K562 (cell line): Measurements from ENCODE around the gene SIRT3. TPM values are rescaled to one million over a fixed set of nuclear protein-coding genes. Genes with fewer than 3 reads are reported as not detected.

Experiments used
- CCNT2 ChIP-seq: IDR thresholded peaks from 2 replicates; pipeline ENCODE4 v1.6.1; 2011; ENCODE audit warnings: borderline replicate concordance, low read depth, mild to moderate bottlenecking, moderate library complexity, mixed read lengths, low read length; ENCODE audit not compliant: insufficient read length; ENCODE audit errors: extremely low read depth
- CSDE1 ChIP-seq, 2 experiments: fragments of 450-650 bp; IDR thresholded peaks; 2 replicates each; pipeline ENCODE4 v1.6.1; 2016; ENCODE audit warnings: mild to moderate bottlenecking in 1 of 2
- CXXC5 ChIP-seq: fragments of 250-450 bp; sonication (Bioruptor Pico); IDR thresholded peaks from 2 replicates; pipeline ENCODE4 v1.8.0; 2022; ENCODE audit warnings: inconsistent platforms, mild to moderate bottlenecking, moderate library complexity
- ETV5 ChIP-seq: sonication (generic); formaldehyde crosslinking; IDR thresholded peaks from 2 replicates; pipeline ENCODE4 v1.4.0; 2020; ENCODE audit warnings: low read depth, mild to moderate bottlenecking, missing genetic modification reagents
- FOSL1 ChIP-seq: fragments of 200-800 bp; sonication (Bioruptor generic); conservative IDR thresholded peaks from 2 replicates; pipeline ENCODE4 v1.6.1; 2016; ENCODE audit warnings: missing genetic modification characterization, missing compliant biosample characterization
- HDAC1 ChIP-seq, 2 experiments: fragments of 450-650 bp; IDR thresholded peaks; 2 replicates each; pipeline ENCODE4 v1.6.1; 2016 to 2017; ENCODE audit warnings: inconsistent platforms in 1 of 2, mild to moderate bottlenecking in 1 of 2, moderate library complexity in 1 of 2
- MCM2 ChIP-seq: fragments of 450-650 bp; IDR thresholded peaks from 2 replicates; pipeline ENCODE4 v1.6.1; 2017; ENCODE audit warnings: low read depth, mild to moderate bottlenecking
- NFE2L1 ChIP-seq: fragments of 450-650 bp; IDR thresholded peaks from 2 replicates; pipeline ENCODE4 v1.6.1; 2016; ENCODE audit warnings: missing genetic modification characterization, low read depth, mild to moderate bottlenecking, missing compliant biosample characterization, moderate library complexity, borderline replicate concordance
- NFRKB ChIP-seq: fragments of 450-650 bp; IDR thresholded peaks from 2 replicates; pipeline ENCODE4 v1.6.1; 2016; ENCODE audit warnings: low read depth
- PML ChIP-seq: IDR thresholded peaks from 2 replicates; pipeline ENCODE4 v1.6.1; 2012; ENCODE audit warnings: low read length, inconsistent platforms
- POLR2B ChIP-seq: fragments of 450-650 bp; IDR thresholded peaks from 2 replicates; pipeline ENCODE4 v1.6.1; 2018; ENCODE audit warnings: low read depth; ENCODE audit not compliant: partially characterized antibody
- SMAD3 ChIP-seq: fragments of 450-650 bp; formaldehyde crosslinking; conservative IDR thresholded peaks from 2 replicates; pipeline ENCODE4 v1.4.0; 2020; ENCODE audit warnings: mild to moderate bottlenecking
- SMARCE1 ChIP-seq: fragments of 450-650 bp; IDR thresholded peaks from 2 replicates; pipeline ENCODE4 v1.7.1; 2016; ENCODE audit warnings: mild to moderate bottlenecking
- TCF3 ChIP-seq: sonication (generic); formaldehyde crosslinking; IDR thresholded peaks from 2 replicates; pipeline ENCODE4 v1.4.0; 2020; ENCODE audit warnings: mild to moderate bottlenecking, missing genetic modification reagents
- ZBTB17 ChIP-seq: fragments of 450-650 bp; formaldehyde crosslinking; IDR thresholded peaks from 2 replicates; pipeline ENCODE4 v1.4.0; 2020; ENCODE audit warnings: mild to moderate bottlenecking
- ZNF586 ChIP-seq: fragments of 450-650 bp; formaldehyde crosslinking; conservative IDR thresholded peaks from 2 replicates; pipeline ENCODE4 v1.4.0; 2020; ENCODE audit warnings: mild to moderate bottlenecking, moderate library complexity
- polyA plus RNA-seq, 8 experiments: library from polyadenylated mRNA; depleted of rRNA in 4 of 8; stranded (reverse) in 5 of 8; unstranded in 3 of 8; fragments of >200 nt; fragmentation: Nextera tagmentation in 2 of 8; fragmentation: Illumina TruSeq in 1 of 8; extraction: Ambion mirVana in 2 of 8; extraction: Trizol in 1 of 8; gene quantifications; 2 replicates each; pipeline versions ENCODE4 v1.2.1 to v1.2.3, GENCODE V29; 2011 to 2014; ENCODE audit warnings: inconsistent platforms in 1 of 8, missing spikeins in 1 of 8
- total RNA-seq, 7 experiments: library from RNA; depleted of rRNA in 6 of 7; stranded (reverse); fragments of >200 nt in 6 of 7; fragmentation: Illumina TruSeq in 2 of 7; extraction: Trizol in 2 of 7; gene quantifications; 2 replicates each; pipeline versions ENCODE4 v1.2.1 to v1.2.3, GENCODE V29; 2011 to 2021; ENCODE audit warnings: low replicate concordance in 1 of 7
- TF ChIP-seq, protein P1 (sequence below): sonication (generic); formaldehyde crosslinking; IDR thresholded peaks from 2 replicates; pipeline ENCODE4 v1.8.0; 2022; ENCODE audit warnings: mild to moderate bottlenecking, missing genetic modification reagents
- TF ChIP-seq, protein P2 (sequence below), 3 experiments: fragments of 200-800 bp in 1 of 3; sonication (Bioruptor generic) in 1 of 3; sonication (generic) in 1 of 3; formaldehyde crosslinking in 1 of 3; IDR thresholded peaks; 2 replicates each; pipeline versions ENCODE4 v1.6.1 to v1.8.0; 2016 to 2022; ENCODE audit warnings: mild to moderate bottlenecking in 2 of 3, missing compliant biosample characterization in 2 of 3, missing genetic modification characterization in 2 of 3, missing genetic modification reagents in 1 of 3
- TF ChIP-seq, protein P3 (sequence below), 2 experiments: fragments of 200-800 bp in 1 of 2; sonication (Bioruptor generic) in 1 of 2; sonication (generic) in 1 of 2; formaldehyde crosslinking in 1 of 2; IDR thresholded peaks in 1 of 2; conservative IDR thresholded peaks in 1 of 2; 2 replicates each; pipeline versions ENCODE4 v1.5.0 to v1.6.1; 2016 to 2020; ENCODE audit warnings: missing compliant biosample characterization in 1 of 2, missing genetic modification characterization in 1 of 2, missing genetic modification reagents in 1 of 2
- TF ChIP-seq, protein P4 (sequence below): fragments of 450-650 bp; IDR thresholded peaks from 2 replicates; pipeline ENCODE4 v1.6.1; 2017; ENCODE audit warnings: antibody characterized with exemption, mild to moderate bottlenecking
- TF ChIP-seq, protein P5 (sequence below): sonication (generic); formaldehyde crosslinking; IDR thresholded peaks from 2 replicates; pipeline ENCODE4 v1.8.0; 2022; ENCODE audit warnings: missing genetic modification reagents, mild to moderate bottlenecking, borderline replicate concordance

SIRT3 gene
- total and polyA plus RNA-seq, 9 of the 15 experiments (the other 6 are each of a cell fraction or from before 2014, with no cell fraction given): 1.9 to 27.5 (median 14.5) TPM

DNA sequence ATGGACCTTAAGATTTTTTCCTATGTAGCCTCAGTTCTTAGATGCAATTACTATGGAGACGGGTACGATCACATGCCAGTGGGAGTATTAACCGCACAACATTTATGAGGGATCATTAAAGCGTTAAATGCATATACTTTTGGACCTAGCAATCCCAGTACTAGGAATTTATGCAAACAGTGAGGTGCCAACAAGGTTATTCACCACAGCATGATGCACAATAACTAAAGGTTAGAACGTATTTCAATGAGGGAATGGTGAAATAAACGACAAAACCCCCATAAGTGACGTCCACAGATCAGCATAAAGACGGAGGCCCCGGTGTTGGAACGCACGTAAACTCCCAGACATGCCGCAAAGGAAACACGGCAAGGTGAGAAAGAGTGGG lies 539 bp downstream of the SIRT3 start (continued):
- TF ChIP-seq, protein P1, sequence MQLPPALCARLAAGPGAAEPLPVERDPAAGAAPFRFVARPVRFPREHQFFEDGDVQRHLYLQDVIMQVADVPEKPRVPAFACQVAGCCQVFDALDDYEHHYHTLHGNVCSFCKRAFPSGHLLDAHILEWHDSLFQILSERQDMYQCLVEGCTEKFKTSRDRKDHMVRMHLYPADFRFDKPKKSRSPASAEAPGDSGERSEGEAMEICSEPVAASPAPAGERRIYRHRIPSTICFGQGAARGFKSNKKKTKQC: no peak
- TF ChIP-seq, protein P2, sequence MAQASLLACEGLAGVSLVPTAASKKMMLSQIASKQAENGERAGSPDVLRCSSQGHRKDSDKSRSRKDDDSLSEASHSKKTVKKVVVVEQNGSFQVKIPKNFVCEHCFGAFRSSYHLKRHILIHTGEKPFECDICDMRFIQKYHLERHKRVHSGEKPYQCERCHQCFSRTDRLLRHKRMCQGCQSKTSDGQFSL (CRISPR knock-in tag; IDR thresholded peaks at IDR 0.05): no peak
- TF ChIP-seq, protein P2 (tag; IDR thresholded peaks at IDR 0.05): no peak
- no peak for TF ChIP-seq FOSL1
- peak; percentile 12 for TF ChIP-seq CXXC5 (CRISPR knock-in tag)
- TF ChIP-seq NFE2L1 (tag): no peak
- 0 out of 4 replicates have a peak, but pooled peaks of 1 of the 2 experiments have one; percentile 60 for TF ChIP-seq HDAC1 (IDR thresholded peaks at IDR 0.05)
- TF ChIP-seq TCF3 (CRISPR knock-in tag): no peak
- TF ChIP-seq SMAD3 (CRISPR knock-in tag): no peak
- no peak for TF ChIP-seq MCM2
- no peak for TF ChIP-seq PML
- TF ChIP-seq ZNF586 (CRISPR knock-in tag): no peak
- TF ChIP-seq, protein P3, sequence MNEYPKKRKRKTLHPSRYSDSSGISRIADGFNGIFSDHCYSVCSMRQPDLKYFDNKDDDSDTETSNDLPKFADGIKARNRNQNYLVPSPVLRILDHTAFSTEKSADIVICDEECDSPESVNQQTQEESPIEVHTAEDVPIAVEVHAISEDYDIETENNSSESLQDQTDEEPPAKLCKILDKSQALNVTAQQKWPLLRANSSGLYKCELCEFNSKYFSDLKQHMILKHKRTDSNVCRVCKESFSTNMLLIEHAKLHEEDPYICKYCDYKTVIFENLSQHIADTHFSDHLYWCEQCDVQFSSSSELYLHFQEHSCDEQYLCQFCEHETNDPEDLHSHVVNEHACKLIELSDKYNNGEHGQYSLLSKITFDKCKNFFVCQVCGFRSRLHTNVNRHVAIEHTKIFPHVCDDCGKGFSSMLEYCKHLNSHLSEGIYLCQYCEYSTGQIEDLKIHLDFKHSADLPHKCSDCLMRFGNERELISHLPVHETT (CRISPR knock-in tag; conservative IDR thresholded peaks at IDR 0.05 in 1 of 2, IDR thresholded peaks at IDR 0.05 in 1 of 2): no peak
- TF ChIP-seq, protein P4, sequence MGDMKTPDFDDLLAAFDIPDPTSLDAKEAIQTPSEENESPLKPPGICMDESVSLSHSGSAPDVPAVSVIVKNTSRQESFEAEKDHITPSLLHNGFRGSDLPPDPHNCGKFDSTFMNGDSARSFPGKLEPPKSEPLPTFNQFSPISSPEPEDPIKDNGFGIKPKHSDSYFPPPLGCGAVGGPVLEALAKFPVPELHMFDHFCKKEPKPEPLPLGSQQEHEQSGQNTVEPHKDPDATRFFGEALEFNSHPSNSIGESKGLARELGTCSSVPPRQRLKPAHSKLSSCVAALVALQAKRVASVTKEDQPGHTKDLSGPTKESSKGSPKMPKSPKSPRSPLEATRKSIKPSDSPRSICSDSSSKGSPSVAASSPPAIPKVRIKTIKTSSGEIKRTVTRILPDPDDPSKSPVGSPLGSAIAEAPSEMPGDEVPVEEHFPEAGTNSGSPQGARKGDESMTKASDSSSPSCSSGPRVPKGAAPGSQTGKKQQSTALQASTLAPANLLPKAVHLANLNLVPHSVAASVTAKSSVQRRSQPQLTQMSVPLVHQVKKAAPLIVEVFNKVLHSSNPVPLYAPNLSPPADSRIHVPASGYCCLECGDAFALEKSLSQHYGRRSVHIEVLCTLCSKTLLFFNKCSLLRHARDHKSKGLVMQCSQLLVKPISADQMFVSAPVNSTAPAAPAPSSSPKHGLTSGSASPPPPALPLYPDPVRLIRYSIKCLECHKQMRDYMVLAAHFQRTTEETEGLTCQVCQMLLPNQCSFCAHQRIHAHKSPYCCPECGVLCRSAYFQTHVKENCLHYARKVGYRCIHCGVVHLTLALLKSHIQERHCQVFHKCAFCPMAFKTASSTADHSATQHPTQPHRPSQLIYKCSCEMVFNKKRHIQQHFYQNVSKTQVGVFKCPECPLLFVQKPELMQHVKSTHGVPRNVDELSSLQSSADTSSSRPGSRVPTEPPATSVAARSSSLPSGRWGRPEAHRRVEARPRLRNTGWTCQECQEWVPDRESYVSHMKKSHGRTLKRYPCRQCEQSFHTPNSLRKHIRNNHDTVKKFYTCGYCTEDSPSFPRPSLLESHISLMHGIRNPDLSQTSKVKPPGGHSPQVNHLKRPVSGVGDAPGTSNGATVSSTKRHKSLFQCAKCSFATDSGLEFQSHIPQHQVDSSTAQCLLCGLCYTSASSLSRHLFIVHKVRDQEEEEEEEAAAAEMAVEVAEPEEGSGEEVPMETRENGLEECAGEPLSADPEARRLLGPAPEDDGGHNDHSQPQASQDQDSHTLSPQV: 0 out of 2 replicates have a peak, but pooled peaks have one; percentile 1
- no peak for TF ChIP-seq CCNT2
- TF ChIP-seq SMARCE1: peak; percentile 30; the same call in 1 of the 2 replicates
- 0 out of 2 replicates have a peak, but pooled peaks have one; percentile 20 for TF ChIP-seq NFRKB
- no peak for TF ChIP-seq ZBTB17 (CRISPR knock-in tag)
- no peak for TF ChIP-seq POLR2B
- TF ChIP-seq, protein P5, sequence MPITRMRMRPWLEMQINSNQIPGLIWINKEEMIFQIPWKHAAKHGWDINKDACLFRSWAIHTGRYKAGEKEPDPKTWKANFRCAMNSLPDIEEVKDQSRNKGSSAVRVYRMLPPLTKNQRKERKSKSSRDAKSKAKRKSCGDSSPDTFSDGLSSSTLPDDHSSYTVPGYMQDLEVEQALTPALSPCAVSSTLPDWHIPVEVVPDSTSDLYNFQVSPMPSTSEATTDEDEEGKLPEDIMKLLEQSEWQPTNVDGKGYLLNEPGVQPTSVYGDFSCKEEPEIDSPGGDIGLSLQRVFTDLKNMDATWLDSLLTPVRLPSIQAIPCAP (CRISPR knock-in tag): no peak
- no peak for TF ChIP-seq ETV5 (CRISPR knock-in tag)
- TF ChIP-seq CSDE1 (IDR thresholded peaks at IDR 0.05): no peak
